T-helper 2 cell treated with Interferon-gamma antibody and Interleukin-4, amounts not matched to agents 5 μg/mL and 100 μg/mL, for 36 hours (primary cell): ENCODE data around the gene CCNT1.
A peak's percentile ranks its signal among the peaks of the same experiment; 100 is the strongest.
"Not testable (repeated sequence)": the region's sequence is repeated elsewhere in the genome, so short reads cannot be mapped to it uniquely, and the experiment has no call there.

Experiments used
- DNase-seq: peaks from one replicate; pipeline ENCODE4 v3.0.0; 2021; ENCODE audit warnings: low spot score
- H3K27ac Mint-ChIP-seq: one replicate; pipeline ENCODE4 v1.8.0; 2021; ENCODE audit warnings: mild to moderate bottlenecking, mixed read lengths
- H3K27me3 Mint-ChIP-seq: one replicate; pipeline ENCODE4 v1.8.0; 2021; ENCODE audit warnings: low read depth, mixed read lengths
- H3K36me3 Mint-ChIP-seq: one replicate; pipeline ENCODE4 v1.8.0; 2021; ENCODE audit warnings: low read depth, mixed read lengths
- H3K4me1 Mint-ChIP-seq: one replicate; pipeline ENCODE4 v1.8.0; 2021; ENCODE audit warnings: low read depth, mixed read lengths
- H3K4me3 Mint-ChIP-seq: one replicate; pipeline ENCODE4 v1.8.0; 2022; ENCODE audit warnings: mild to moderate bottlenecking, moderate library complexity, mixed read lengths
- H3K9me3 Mint-ChIP-seq: one replicate; pipeline ENCODE4 v1.8.0; 2021; ENCODE audit warnings: mixed read lengths

The CCNT1 gene

GRCh38 chr12:48717252-48717695 lies 767 bp upstream of the CCNT1 start:
- peak overlapping the region; percentile 93 for H3K4me3 Mint-ChIP-seq
- peaks cover 24% of the 10 kb centered on the region for H3K4me1 Mint-ChIP-seq
- no peak for DNase-seq
- H3K36me3 Mint-ChIP-seq = peaks cover 43% of the 10 kb centered on the region
- H3K27ac Mint-ChIP-seq = peak overlapping the region; percentile 100
- H3K9me3 Mint-ChIP-seq = peaks cover 11% of the 10 kb centered on the region
- H3K27me3 Mint-ChIP-seq = peaks cover 3% of the 10 kb centered on the region

DNA sequence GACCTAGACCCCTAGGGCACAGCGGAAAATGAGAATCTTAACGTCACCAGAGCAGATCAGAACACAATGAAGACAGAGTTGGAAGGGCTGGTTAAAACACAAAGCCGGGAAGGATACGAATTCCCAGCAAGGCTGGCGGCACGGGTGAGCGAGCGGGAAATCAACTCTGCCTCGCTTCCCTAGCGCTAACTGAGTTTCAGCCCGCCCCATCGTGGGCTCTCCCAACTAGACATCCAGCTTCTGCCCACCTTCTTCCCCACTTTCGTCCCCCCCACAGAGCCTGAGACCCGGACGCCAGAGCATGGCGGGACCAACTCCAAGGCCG lies 377 bp downstream of the CCNT1 start:
- Mint-ChIP-seq H3K4me1 (peaks cover 24% of the 10 kb centered on the region), H3K9me3 (peaks cover 9% of the 10 kb centered on the region)

DNA sequence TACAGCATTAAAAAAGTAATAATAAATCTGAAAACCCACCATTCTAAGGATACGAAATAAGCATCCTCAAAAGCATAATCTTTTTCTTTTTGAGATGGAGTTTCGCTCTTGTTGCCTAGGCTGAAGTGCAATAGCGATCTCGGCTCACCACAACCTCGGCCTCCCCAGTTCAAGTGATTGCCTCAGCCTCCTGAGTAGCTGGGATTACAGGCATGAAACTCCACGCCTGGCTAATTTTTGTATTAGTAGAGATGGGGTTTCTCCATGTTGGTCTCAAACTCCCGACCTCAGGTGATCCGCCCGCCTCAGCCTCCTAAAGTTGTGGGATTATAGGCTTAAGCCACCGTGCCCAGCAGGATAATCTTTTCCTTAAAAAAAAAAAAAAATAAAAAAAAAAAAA lies 4.3 kb downstream of the CCNT1 start:
- H3K27ac Mint-ChIP-seq = no peak overlapping the region
- no peaks in the 10 kb centered on the region for H3K9me3 Mint-ChIP-seq
- peaks cover 30% of the 10 kb centered on the region for H3K4me1 Mint-ChIP-seq
- peaks cover 55% of the 10 kb centered on the region for H3K36me3 Mint-ChIP-seq
- no peak overlapping the region for H3K4me3 Mint-ChIP-seq
- H3K27me3 Mint-ChIP-seq = peaks cover 3% of the 10 kb centered on the region
- no peak for DNase-seq

More for the DNA sequence above, 377 bp downstream of the CCNT1 start:
- peak overlapping the region; percentile 93 for H3K4me3 Mint-ChIP-seq
- peaks cover 3% of the 10 kb centered on the region for H3K27me3 Mint-ChIP-seq
- peak overlapping the region; percentile 100 for H3K27ac Mint-ChIP-seq
- H3K36me3 Mint-ChIP-seq = peaks cover 47% of the 10 kb centered on the region
- DNase-seq = no peak

DNA sequence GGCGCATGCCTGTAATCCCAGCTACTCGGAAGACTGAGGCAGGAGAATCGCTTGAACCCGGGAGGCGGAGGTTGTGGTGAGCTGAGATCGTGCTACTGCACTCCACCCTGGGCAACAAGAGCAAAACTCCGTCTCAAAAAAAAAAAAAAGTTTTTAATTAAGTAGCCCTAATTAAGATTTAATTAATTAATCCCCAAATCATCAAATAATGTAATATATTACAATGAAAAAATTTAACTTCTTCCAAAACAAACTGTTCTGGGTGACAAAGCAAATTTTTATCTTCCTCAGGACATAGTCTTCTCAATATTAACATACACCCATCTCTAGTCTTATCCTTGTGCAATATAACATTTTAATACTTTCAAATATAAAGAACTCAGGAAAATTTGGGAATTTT lies 17.7 kb downstream of the CCNT1 start:
- not testable (repeated sequence) for H3K27ac Mint-ChIP-seq, H3K4me3 Mint-ChIP-seq, H3K27me3 Mint-ChIP-seq, DNase-seq, H3K4me1 Mint-ChIP-seq, H3K9me3 Mint-ChIP-seq
- peaks cover 45% of the 10 kb centered on the region for H3K36me3 Mint-ChIP-seq

GRCh38 chr12:48696626-48697025 lies 19.9 kb downstream of the CCNT1 start:
- H3K27ac Mint-ChIP-seq = no peak overlapping the region
- H3K36me3 Mint-ChIP-seq = peaks cover 56% of the 10 kb centered on the region
- H3K9me3 Mint-ChIP-seq = no peaks in the 10 kb centered on the region
- DNase-seq = no peak
- peaks cover 4% of the 10 kb centered on the region for H3K4me1 Mint-ChIP-seq
- no peak overlapping the region for H3K4me3 Mint-ChIP-seq
- H3K27me3 Mint-ChIP-seq = no peaks in the 10 kb centered on the region

DNA sequence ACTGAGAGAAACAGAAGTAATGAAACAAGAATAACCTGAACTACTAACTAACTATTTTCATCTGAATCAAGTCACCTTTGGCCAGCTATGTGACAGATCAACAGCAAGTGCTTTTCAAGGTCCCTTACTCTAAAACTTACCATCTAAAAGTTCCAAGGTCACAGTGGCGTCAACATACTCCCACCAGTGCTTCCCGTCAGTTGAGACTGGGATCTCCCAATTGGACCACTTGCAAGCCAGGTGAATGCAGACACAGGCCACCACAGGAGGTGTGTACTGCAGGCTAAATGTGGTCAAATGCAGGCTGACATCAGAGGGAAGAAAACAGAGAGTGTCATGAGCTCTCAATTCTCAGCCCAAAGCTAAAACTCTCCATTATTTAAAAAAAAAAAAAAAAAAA lies 20.6 kb downstream of the CCNT1 start:
- no peak for DNase-seq
- H3K27ac Mint-ChIP-seq = no peak overlapping the region
- no peaks in the 10 kb centered on the region for H3K9me3 Mint-ChIP-seq
- H3K27me3 Mint-ChIP-seq = no peaks in the 10 kb centered on the region
- no peak overlapping the region for H3K4me3 Mint-ChIP-seq
- H3K36me3 Mint-ChIP-seq = peaks cover 61% of the 10 kb centered on the region
- peaks cover 4% of the 10 kb centered on the region for H3K4me1 Mint-ChIP-seq

DNA sequence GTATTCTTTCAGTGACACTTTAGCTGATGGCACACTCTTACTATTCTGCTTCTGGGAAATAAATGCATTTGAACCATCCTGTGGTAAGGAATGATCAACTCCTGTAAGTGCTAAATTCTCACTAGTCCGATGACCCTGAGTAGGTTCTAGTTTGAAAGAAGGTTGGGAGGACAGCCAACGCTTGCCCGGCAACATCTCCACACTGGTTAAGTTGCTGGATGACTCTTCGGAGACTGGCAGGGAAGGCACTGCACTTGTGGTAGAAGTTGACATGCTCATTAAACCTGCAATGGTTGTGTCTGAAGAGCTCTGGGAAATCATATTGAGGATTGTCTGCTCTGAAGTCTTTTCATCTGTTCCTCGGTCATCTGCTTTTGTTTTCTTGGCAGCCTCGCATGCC lies 22.5 kb downstream of the CCNT1 start:
- DNase-seq = no peak
- Mint-ChIP-seq H3K27me3 (no peaks in the 10 kb centered on the region), H3K4me1 (peaks cover 5% of the 10 kb centered on the region), H3K27ac (no peak overlapping the region), H3K36me3 (peaks cover 59% of the 10 kb centered on the region), H3K4me3 (no peak overlapping the region), H3K9me3 (no peaks in the 10 kb centered on the region)

DNA sequence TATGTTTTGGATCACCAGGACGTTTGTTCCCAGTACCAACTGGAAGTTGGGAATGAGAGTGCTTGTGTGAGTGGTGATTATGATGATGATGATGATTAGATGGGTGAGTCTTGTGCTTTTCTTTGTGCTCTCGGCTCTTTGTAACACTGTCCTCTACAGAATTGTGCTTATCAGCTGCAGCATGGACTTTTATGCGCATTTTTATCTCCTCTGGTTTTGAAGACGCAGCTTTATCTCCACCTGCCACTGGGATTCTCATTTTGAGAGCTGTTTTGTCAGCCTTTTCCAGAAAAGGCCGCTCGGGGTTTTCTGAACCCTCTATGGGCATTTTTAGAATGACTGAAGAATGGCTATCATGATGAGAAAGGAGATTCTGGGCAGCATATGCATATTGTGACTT lies 22.9 kb downstream of the CCNT1 start:
- no peak overlapping the region for H3K4me3 Mint-ChIP-seq
- no peaks in the 10 kb centered on the region for H3K27me3 Mint-ChIP-seq
- peaks cover 64% of the 10 kb centered on the region for H3K36me3 Mint-ChIP-seq

GRCh38 chr12:48691826-48692487 lies 24.6 kb downstream of the CCNT1 start:
- Mint-ChIP-seq H3K36me3 (peaks cover 64% of the 10 kb centered on the region), H3K9me3 (no peaks in the 10 kb centered on the region), H3K27ac (no peak overlapping the region), H3K4me3 (no peak overlapping the region), H3K4me1 (peaks cover 12% of the 10 kb centered on the region), H3K27me3 (no peaks in the 10 kb centered on the region)
- DNase-seq = no peak

More for the DNA sequence above, 22.9 kb downstream of the CCNT1 start:
- Mint-ChIP-seq H3K27ac (no peak overlapping the region), H3K4me1 (peaks cover 10% of the 10 kb centered on the region), H3K9me3 (no peaks in the 10 kb centered on the region)
- DNase-seq = no peak

DNA sequence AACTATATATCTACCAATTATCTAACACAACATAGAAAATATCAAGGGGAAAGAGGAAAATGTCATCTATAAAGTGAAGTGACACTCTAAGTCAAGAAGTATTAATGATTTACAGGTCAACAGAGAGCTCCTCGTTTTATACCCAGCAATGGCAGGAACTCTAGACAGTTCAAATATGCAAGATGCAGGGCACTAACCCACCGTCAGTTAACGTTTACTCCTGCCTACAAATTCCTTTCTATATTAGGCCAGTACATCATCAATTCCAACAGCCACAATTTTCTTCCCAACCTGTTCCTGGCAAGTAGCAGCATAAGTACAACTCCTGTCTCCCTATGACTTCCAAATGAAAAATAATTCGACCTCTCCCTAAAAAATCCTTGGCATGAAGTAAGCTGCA lies 25.5 kb downstream of the CCNT1 start:
- Mint-ChIP-seq H3K27ac (no peak overlapping the region), H3K4me1 (peaks cover 15% of the 10 kb centered on the region), H3K4me3 (no peak overlapping the region), H3K36me3 (peaks cover 60% of the 10 kb centered on the region), H3K9me3 (no peaks in the 10 kb centered on the region), H3K27me3 (no peaks in the 10 kb centered on the region)
- no peak for DNase-seq

DNA sequence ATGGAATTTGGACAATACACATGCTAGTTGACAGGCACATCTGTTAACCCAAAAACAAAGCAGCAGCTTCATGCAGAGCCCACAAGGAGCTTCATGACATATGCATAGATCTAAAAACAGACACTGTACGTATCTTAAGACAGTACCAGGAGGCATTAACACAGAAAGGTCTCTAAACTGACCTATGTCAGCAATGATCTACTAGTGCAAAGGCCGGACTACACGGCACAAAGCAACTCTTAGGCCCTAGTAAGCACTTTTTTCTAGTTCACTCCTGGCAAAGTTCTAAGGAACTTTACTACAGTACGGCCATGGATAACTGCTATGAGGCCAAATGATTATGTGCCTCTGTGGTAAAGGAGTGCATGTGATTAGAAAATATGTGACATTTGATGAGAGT lies 26.1 kb downstream of the CCNT1 start:
- H3K36me3 Mint-ChIP-seq = peaks cover 54% of the 10 kb centered on the region
- H3K27ac Mint-ChIP-seq = no peak overlapping the region
- DNase-seq = no peak
- H3K27me3 Mint-ChIP-seq = no peaks in the 10 kb centered on the region
- peaks cover 15% of the 10 kb centered on the region for H3K4me1 Mint-ChIP-seq
- no peak overlapping the region for H3K4me3 Mint-ChIP-seq
- H3K9me3 Mint-ChIP-seq = no peaks in the 10 kb centered on the region

GRCh38 chr12:48688836-48689235 lies 27.7 kb downstream of the CCNT1 start:
- H3K27ac Mint-ChIP-seq = no peak overlapping the region
- H3K9me3 Mint-ChIP-seq = no peaks in the 10 kb centered on the region
- H3K36me3 Mint-ChIP-seq = peaks cover 41% of the 10 kb centered on the region
- H3K4me3 Mint-ChIP-seq = no peak overlapping the region
- no peaks in the 10 kb centered on the region for H3K27me3 Mint-ChIP-seq
- H3K4me1 Mint-ChIP-seq = peaks cover 15% of the 10 kb centered on the region
- no peak for DNase-seq

DNA sequence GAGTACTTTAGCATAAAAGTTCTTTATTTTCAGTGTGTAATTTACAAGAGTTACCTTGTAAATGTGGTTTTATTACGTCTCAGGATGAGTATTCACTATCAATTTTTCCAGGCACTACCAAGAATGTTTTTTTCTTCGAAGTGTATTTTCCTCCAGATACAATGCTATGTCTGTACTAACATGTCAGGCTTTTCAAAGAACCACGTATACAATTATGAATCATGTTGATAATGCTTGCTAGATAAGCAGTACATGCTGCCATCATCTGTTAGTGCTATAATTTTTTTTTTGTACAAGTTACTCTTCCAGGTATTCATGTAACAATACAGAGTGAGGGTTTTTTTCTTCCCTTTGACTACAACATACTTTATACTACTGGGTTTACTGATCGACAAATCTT lies 28.9 kb downstream of the CCNT1 start:
- no peak overlapping the region for H3K27ac Mint-ChIP-seq
- H3K4me1 Mint-ChIP-seq = peaks cover 17% of the 10 kb centered on the region
- no peaks in the 10 kb centered on the region for H3K9me3 Mint-ChIP-seq
- H3K4me3 Mint-ChIP-seq = no peak overlapping the region
- H3K27me3 Mint-ChIP-seq = no peaks in the 10 kb centered on the region
- no peak for DNase-seq
- peaks cover 31% of the 10 kb centered on the region for H3K36me3 Mint-ChIP-seq

DNA sequence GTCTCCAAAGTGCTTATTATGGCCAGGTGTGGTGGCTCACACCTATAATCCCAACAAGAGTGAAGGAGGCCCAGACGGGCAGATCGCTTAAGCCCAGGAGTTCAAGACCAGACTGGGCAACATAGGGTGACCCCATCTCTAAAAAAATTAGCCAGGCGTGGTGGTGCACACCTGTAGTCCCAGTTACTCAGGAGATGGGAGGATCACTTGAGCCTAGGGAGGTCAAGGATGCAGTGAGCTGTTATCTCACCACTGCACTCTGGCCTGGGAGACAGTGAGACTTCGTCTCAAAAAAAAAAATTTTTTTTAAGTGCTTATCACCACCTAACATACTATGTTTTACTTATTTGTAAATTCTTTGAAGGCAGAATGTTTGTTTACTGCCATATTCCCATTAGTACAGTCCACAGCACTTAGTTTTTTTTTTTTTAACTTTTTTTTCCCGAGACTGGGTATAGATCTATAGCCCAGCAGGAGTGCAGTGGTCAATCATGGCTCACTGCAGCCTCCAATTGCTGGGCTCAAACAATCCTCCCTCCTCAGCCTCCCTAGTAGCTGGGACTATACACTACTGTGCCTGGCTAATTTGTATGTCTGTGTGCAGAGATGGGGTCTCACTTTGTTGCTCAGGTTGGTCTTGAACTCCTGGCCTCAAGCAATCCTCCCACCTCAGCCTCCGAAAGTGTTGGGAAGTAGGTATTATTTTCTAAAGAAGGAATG lies 29.7 kb downstream of the CCNT1 start:
- no peak overlapping the region for H3K4me3 Mint-ChIP-seq
- peaks cover 17% of the 10 kb centered on the region for H3K4me1 Mint-ChIP-seq
- no peak overlapping the region for H3K27ac Mint-ChIP-seq
- peaks cover 31% of the 10 kb centered on the region for H3K36me3 Mint-ChIP-seq
- H3K9me3 Mint-ChIP-seq = no peaks in the 10 kb centered on the region
- no peaks in the 10 kb centered on the region for H3K27me3 Mint-ChIP-seq
- DNase-seq = no peak
